HFF-Myc (cell line): ENCODE results near the gene SUCNR1.
A peak's percentile ranks its signal among the peaks of the same experiment; 100 is the strongest.

Source experiments
- DNase-seq: peaks from one replicate; pipeline ENCODE4 v3.0.0-alpha.2; 2011; ENCODE audit warnings: low read depth; ENCODE audit errors: extremely low read depth
- H3K4me3 ChIP-seq: replicated peaks from 2 replicates; pipeline ENCODE4 v1.5.1; 2011; ENCODE audit warnings: low read depth, mild to moderate bottlenecking, control low read depth, low read length
- TF ChIP-seq, protein P1 (sequence below): IDR thresholded peaks from 2 replicates; pipeline ENCODE4 v1.5.1; 2012; ENCODE audit warnings: mild to moderate bottlenecking, low read depth, low read length, control low read depth; ENCODE audit errors: missing control alignments

SUCNR1 gene, protein sequence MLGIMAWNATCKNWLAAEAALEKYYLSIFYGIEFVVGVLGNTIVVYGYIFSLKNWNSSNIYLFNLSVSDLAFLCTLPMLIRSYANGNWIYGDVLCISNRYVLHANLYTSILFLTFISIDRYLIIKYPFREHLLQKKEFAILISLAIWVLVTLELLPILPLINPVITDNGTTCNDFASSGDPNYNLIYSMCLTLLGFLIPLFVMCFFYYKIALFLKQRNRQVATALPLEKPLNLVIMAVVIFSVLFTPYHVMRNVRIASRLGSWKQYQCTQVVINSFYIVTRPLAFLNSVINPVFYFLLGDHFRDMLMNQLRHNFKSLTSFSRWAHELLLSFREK

DNA sequence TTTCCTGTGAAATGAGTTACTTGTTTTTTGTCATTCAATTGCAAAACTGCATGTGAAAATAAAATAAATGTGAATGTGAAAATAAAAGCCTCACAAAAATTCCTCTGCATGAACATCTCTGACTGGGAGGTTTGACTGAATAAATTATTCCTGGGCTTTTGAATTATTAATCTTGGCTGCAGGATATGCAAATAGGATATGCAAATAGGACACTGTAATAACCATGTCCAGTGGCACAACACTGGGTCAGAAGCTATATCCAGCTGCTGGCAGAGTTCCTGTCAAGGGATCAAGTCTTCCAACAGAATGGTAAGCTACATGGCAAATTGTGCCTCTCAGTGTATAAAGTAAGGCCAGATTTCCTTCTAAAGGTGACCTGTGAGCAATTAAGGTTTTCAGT is at the start of gene SUCNR1:
TSS of gene SUCNR1 (plus strand) at position 246 of the 400 bp plus-strand sequence. CDS start 6,250 bp downstream, outside the sequence.
- H3K4me3 ChIP-seq = no peak within 1 kb of the TSS
- TF ChIP-seq, protein P1, sequence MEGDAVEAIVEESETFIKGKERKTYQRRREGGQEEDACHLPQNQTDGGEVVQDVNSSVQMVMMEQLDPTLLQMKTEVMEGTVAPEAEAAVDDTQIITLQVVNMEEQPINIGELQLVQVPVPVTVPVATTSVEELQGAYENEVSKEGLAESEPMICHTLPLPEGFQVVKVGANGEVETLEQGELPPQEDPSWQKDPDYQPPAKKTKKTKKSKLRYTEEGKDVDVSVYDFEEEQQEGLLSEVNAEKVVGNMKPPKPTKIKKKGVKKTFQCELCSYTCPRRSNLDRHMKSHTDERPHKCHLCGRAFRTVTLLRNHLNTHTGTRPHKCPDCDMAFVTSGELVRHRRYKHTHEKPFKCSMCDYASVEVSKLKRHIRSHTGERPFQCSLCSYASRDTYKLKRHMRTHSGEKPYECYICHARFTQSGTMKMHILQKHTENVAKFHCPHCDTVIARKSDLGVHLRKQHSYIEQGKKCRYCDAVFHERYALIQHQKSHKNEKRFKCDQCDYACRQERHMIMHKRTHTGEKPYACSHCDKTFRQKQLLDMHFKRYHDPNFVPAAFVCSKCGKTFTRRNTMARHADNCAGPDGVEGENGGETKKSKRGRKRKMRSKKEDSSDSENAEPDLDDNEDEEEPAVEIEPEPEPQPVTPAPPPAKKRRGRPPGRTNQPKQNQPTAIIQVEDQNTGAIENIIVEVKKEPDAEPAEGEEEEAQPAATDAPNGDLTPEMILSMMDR = no peak
- no peak for DNase-seq

DNA sequence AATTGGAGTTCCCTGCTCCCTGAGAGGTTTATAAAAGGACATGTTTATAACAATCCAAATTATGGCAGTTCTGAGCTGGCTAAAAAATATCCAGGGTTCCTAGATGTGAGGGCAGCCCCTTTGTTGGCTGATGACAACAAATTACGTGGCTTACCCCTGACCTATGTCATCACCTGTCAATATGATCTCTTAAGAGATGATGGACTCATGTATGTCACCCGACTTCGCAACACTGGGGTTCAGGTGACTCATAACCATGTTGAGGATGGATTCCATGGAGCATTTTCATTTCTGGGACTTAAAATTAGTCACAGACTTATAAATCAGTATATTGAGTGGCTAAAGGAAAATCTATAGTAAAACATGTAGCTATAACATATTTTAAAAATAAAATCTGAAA is 45.6 kb upstream of the SUCNR1 start:
- no peak for DNase-seq
- no peak overlapping the region for H3K4me3 ChIP-seq
- TF ChIP-seq, protein P1 = no peak

DNA sequence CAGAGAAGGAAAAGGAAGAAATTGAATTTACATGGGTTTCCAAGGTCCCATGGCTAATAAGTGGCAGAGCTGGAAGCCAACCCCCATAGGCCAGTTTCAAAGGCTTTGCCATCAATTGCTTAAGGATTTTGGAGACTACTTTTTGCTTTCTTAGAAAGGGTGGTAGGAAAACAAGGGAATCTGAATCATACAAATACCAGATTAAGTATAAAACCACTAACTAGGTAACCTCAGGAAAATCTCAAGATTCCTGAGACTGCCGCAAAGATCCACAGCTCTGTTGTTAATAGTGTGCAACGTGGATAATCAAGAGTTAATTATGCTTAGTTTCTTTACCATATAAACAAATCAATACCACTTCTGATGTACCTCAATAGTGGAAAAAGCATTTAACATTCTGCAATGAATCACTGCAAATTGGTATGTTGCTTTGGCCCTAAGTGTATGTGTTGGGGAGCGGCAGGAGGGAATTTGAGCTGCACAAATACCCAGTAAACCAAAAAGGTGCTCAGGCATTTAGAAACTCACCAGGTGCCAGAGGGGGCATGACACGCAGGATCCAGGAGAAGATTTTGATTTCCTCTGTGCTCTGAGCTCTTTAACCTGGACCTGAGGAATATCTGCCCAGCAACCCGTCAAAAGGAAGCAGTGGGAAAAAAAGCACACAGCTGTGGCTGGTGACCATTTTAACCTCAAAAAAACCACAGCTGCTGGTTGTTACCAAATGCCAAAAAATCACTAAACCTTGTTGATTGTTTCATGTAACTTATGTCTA is 37.5 kb upstream of the SUCNR1 start:
- H3K4me3 ChIP-seq = no peak overlapping the region
- TF ChIP-seq, protein P1 = no peak
- peak; percentile 40 for DNase-seq

DNA sequence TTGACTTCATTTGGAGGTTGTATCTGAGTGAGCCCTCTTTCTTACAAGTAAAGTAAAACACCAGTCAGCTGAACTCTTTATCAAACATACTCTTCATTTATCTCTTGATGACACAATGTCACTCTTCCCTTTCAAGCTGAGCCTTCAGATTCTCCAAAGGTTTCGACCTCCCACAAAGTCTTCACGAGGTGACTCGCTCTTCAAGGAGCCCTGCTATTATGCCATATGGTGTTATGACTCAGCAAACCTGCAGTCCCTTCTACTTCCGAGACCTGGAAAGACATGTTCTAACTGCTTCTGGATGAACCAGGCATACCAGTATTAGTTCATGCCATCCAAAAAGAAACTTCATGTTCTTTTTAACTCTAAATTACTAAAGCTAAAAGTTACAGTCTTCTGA is 36.4 kb upstream of the SUCNR1 start:
- no peak overlapping the region for H3K4me3 ChIP-seq
- TF ChIP-seq, protein P1 = no peak
- peak; percentile 59 for DNase-seq

DNA sequence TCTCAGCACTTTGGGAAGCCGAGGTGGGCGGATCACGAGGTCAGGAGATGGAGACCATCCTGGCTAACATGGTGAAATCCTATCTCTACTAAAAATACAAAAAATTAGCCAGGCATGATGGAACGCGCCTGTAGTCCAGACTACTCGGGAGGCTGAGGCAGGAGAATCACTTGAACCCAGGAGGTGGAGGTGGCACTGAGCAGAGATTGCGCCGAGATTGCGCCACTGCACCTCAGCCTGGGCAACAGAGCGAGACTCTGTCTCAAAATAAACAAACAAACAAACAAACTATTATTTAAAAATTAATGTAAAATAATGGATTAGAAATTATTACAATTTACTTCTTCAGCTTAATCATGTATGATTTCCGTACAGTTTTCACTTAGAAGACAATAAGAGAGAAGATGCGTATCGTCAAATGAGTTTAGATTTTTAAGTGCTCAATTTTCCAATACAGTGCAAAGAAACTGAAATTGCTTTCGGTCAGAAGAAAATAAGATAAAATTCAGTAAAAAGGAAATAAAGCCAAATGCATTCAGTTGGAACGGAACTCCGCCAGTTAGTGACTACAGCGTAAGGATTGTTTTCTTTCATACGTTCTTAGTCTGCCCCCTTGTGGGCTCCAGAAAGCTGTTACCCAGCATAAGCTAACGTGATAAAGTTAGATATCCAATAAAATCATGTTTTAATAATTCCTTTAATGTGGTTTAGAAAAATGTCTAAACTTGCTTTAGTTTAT is 34.7 kb upstream of the SUCNR1 start:
- peak; percentile 66 for DNase-seq
- TF ChIP-seq, protein P1 = peak; percentile 71
- no peak overlapping the region for H3K4me3 ChIP-seq

DNA sequence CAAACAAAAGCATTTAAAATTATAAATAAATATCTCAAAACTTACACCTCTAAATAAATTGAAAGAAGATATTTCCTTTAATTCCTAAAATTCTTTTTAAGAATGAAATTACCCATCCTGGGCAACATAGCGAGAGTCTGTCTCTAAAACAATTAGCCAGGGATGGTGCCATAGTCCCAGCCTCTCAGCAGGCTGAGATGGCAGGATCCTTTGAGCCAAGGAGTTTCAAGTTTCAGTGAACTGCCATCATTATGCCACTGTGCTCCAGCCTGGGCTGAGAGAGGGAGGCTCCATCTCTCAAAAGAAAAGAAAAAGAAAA is 34.2 kb upstream of the SUCNR1 start:
- no peak for DNase-seq
- no peak overlapping the region for H3K4me3 ChIP-seq

More for the DNA sequence above, 34.2 kb upstream of the SUCNR1 start:
- TF ChIP-seq, protein P1 = no peak
